GM19372 (cell line): ENCODE data around the gene INSC.

Experiments
- ATAC-seq: cut with Tn5 transposase; IDR thresholded peaks from one replicate; pipeline ENCODE4 v1.9.1; 2021; ENCODE audit warnings: mild to moderate bottlenecking, low read depth, moderate library complexity; ENCODE audit not compliant: unreplicated experiment

Gene INSC

DNA sequence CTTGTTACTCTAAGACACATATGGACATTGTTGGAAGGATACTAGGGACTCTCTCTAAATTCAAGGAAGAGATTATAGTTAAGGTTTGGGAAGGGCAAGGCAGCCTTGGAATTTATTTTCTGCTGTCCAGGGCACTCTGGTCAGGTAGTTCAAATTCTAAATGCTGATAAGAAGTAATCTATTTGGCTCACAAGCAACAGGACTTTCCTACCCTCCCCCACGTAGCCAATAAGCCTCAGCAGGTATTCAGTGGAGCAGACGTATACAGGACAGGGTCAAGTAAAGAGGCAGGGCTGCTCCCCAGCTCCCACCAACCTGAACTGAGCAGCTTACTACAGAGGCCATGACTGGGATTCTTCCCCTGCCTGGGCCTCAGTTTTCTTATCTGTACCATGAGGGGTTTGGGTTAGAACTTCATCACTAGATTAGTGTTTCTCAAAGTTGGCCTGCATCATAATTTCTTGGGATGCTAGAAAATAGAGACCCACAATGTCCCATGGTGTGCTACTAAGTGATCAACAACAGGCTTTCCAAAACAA lies 6.1 kb upstream of the INSC start:
- no peak for ATAC-seq

DNA sequence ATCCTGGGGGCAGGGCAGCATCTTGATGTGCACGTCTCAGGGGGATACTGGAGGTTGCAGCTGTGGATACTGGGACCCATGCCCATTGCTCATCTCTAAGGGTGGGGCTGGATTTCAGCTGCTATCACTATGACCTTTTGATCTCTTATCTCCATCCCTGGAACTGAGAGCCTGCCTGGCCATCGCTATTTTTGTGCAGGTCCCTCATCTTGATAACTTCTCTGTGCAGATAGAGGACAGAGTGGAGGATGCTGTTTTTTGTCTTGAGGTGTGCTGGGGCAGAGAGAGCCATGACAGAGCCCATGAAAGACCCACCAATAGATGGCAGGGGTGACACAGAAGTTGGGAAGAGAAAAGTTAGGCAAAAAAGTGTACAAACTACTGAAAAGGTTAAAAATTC lies 5.1 kb upstream of the INSC start:
- no peak for ATAC-seq

GRCh38 chr11:15111215-15111614 lies 3.5 kb upstream of the INSC start:
- ATAC-seq, result no peak

GRCh38 chr11:15112131-15112541 lies 2.6 kb upstream of the INSC start:
- ATAC-seq, result no peak

DNA sequence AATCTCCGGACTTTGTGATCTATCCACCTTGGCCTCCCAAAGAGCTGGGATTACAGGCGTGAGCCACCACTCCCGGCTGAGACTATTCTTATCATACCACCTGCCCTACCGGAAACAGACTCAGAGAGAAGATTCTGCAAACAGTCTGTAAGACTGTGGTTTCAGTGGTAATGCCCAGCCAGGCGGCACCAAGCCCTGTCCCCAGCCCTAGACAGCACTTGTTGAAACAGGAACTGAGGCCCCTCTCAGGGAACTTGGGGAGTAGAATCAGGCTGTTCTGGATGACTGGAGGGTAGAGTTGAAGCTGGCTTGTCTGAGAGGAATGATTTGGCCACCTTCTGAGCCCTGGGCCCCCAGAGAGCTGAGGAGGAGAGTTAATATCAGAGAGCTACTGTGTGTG lies 1.3 kb upstream of the INSC start:
- peak; percentile 75 for ATAC-seq

DNA sequence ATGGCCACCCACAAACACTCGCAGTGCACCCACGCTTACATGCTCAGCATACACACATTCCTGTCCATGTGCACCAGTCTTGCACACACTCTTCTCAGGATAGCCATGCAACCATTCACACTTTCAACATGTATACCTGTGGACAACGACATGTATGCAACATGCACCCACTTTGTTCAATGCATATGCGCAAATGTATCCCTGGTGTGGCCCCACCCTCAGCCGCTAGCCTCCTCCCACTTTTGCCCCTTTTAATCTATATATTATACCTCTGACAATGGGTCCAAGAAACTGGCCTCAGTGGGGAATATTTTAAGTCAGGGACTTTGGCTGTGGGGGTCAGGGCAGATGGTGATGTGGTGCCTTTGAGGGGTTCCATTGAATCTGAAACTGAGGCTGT lies 963 bp downstream of the INSC start:
- ATAC-seq, result no peak

DNA sequence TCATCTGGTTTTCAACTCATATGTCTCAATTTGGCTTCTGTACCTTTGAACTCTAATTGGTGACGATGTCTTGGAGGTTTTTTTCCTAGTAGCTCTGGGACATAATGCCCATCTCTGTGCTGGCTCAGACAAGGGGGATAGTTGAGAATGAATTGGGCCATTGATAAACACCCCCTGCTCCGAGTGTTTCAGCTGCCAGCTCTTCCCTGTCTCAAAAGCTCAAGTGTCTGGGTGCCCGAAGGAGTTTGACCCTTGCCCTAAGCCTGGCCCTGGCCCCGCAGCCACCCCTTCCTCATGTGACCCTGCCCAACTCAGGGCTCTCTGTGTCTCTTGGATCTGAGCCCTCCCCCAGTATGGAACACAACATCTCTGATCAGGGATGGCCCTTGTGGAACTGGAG lies 3.0 kb downstream of the INSC start:
- no peak for ATAC-seq

DNA sequence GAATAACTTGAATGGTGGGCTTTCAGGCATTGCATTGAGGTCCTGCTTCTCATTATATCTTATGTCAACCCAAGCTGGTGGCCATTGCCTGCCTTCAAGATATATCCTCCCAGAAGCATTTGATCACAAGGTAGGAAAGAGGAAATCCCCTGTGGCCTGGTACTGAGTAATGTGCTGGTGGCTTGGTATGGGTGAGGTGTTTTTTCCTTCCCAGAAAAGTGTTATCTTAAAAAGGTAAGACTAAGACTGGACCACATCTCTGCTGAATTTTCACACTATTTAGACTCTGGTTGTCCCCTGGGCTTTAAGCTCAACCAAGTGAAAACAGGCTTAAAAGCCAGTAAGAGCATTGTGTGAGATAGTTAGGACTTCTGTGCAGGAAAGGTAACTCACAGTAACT lies 3.7 kb downstream of the INSC start:
- no peak for ATAC-seq

- no peak for ATAC-seq
These were observed 4.6 kb downstream of the INSC start for GRCh38 chr11:15119352-15119751.

DNA sequence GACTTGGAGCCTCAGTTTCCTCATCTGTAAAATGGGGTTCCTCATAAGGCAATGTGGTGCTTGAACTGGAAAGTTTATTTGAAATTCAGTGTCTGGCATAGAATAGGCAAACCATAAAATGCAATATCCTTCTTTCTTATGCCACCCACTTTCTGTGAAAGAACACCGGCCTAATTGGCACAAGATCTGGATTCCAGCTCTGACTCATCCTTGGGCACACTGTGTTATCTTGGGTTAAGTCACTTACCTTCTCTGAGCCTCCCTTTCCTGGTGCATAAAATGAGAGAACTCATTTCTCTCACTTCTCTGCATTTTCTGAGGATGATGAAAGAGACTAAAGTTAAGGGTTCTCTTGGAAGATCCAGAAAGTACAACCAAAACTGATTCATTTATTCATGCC lies 5.1 kb downstream of the INSC start:
- ATAC-seq, result no peak

- no peak for ATAC-seq
These were observed 9.1 kb downstream of the INSC start for GRCh38 chr11:15123849-15124248.

- no peak for ATAC-seq
These were observed 9.8 kb downstream of the INSC start for GRCh38 chr11:15124528-15124927.

- ATAC-seq, result no peak
These were observed 12.6 kb downstream of the INSC start for GRCh38 chr11:15127341-15127740.

- ATAC-seq, result no peak
These were observed 13.9 kb downstream of the INSC start for GRCh38 chr11:15128621-15129020.

- ATAC-seq, result no peak
These were observed 21.4 kb downstream of the INSC start for GRCh38 chr11:15136166-15136565.

DNA sequence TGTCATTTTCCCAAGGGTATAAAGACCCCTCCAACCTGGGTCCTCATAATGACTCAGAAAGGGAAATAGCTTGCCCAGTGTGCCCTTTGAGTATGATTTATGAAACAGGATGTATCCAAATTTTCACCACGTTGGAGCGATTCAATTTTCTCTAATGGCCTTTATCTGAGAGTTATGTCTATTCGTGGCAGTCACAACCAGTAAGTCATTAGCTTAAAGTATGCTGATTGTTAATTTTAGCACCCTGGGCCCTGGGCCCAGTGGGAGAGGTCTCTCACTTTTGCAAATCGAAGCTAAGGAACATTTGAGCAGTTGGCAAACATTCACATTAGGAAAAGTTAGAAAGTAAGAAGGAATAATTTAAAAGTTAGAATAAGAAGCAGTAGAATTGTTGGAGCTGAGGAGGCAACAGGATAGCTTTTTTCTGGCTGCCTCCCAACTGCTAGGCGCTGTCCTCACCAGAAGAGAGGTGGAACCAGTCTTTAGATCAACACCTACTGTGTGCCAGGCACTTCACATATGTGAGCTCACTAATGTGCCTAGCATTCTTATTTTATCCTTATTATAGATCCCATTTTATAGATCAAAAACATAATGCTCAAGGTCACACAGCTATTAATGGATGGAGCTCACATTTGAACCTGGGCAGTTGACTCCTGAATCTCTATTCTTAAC lies 24.5 kb downstream of the INSC start:
- ATAC-seq, result no peak

GRCh38 chr11:15139958-15140659 lies 25.4 kb downstream of the INSC start:
- ATAC-seq, result no peak

GRCh38 chr11:15141381-15141780 lies 26.7 kb downstream of the INSC start:
- ATAC-seq, result no peak

DNA sequence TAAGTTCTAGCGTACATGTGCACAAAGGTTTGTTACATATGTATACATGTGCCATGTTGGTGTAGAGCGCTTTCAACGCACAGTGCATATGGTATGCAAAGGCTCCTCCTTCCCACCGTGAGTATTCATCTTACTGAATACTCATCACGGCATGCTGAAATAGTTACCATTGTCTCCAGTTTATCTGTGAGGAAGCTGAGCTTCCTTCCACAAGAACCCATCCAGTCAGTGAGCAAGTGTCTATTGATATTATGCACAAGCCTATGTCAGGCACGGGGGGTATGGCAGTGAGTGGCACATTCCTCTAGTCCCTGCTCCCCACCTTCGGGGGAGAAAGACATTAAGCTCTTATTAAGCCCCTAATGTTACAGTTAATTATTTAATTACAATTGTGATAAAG lies 28.1 kb downstream of the INSC start:
- ATAC-seq, result no peak

DNA sequence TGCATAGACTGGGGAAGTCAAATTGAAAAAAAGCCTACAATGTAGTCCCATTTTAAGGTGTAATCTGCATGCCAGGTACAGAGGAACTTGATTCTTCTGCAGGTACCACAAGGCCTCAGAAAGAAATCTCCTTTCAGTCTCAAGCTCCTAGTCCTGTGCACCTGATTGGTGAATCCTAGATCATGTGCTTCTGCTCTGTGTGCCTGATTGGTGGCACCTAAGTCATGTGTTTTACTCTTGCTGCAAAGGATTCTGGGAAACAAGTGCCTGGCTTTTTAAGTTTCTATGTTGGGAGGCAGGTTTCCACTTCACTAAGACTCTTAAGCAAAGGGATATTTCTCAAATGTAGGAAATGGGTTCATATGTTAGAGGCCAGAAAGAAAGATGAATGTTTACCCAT lies 29.1 kb downstream of the INSC start:
- no peak for ATAC-seq

DNA sequence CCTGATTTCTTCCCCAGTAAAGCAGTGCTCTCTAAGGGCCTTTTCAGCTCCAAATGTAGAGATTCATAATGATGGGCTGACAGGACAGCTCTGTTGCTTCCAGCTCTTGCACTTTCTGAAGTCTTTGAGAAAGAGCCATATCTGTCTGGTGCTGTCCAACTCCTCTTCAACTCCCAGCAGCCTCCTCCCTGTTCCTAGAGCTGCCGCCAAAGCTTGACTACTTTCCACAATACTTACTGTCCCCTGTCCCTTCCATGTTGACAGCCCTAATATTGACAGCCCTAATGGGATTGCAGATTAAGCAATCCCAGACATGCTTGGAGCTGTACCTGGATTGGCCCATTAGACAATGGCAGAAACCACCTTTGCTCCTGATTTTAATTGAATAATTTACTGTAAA lies 29.6 kb downstream of the INSC start:
- ATAC-seq, result no peak

- no peak for ATAC-seq
These were observed 30.4 kb downstream of the INSC start for GRCh38 chr11:15145151-15145550.
